ENCODE results near the gene NDUFV1.
A peak's percentile ranks its signal among the peaks of the same experiment; 100 is the strongest.

NDUFV1 gene

GRCh38 chr11:67638535-67639437 lies 32.0 kb downstream of the NDUFV1 start:
- Histone ChIP-seq H3K9me3 (replicated peaks in 1 of 2; ENCODE audit: control insufficient read depth in 2 of 2, insufficient read depth in 1 of 2, low read depth in 1 of 2, low read length in 2 of 2) (peaks cover 0 to 2% of the 10 kb centered on the region in 2 donors), H3K4me1 (ENCODE audit: control insufficient read depth in 2 of 2, insufficient read depth in 1 of 2, low read depth in 1 of 2, low read length in 2 of 2) (peaks cover 2 to 12% of the 10 kb centered on the region in 2 donors), H3K18ac (ENCODE audit: low read length) (peak overlapping the region; percentile 38), H3K79me1 (ENCODE audit: low read depth, low read length) (no peaks in the 10 kb centered on the region), H3K9ac (ENCODE audit: low read depth, low read length, poor library complexity) (peak overlapping the region; percentile 60), H2AFZ (ENCODE audit: low read length) (no peak overlapping the region), H3K4ac (ENCODE audit: low read length) (no peak overlapping the region), H2AK5ac (ENCODE audit: low read depth, low read length) (peak overlapping the region; percentile 91), H3K4me3 (ENCODE audit: low read length in 2 of 2) (no peak overlapping the region), H4K8ac (ENCODE audit: low read depth, low read length) (peak overlapping the region; percentile 82), H3K14ac (ENCODE audit: low read length) (peak overlapping the region; percentile 82), H2BK120ac (ENCODE audit: low read depth, low read length) (peak overlapping the region; percentile 81), H3K36me3 (replicated peaks in 1 of 2; ENCODE audit: control insufficient read depth in 2 of 2, insufficient read depth in 2 of 2, low read length in 2 of 2) (no peaks in the 10 kb centered on the region), H3K27ac (replicated peaks; ENCODE audit: low read length) (no peak overlapping the region), H3K23ac (ENCODE audit: low read depth, low read length, poor library complexity) (peak overlapping the region; percentile 97), H2BK12ac (ENCODE audit: low read length) (no peak overlapping the region), H2BK5ac (ENCODE audit: low read length) (peak overlapping the region; percentile 87), H3K4me2 (ENCODE audit: insufficient read depth, low read length, poor library complexity, severe bottlenecking) (no peak overlapping the region), H4K91ac (ENCODE audit: low read depth, low read length, poor library complexity) (no peak overlapping the region), H2BK15ac (ENCODE audit: low read length) (peak overlapping the region; percentile 93), H3K27me3 (ENCODE audit: control insufficient read depth in 3 of 3, insufficient read depth in 3 of 3, low read depth in 1 of 3, low read length in 3 of 3) (peaks cover 0 to 5% (median 2%) of the 10 kb centered on the region in 3 experiments)
- no CpG with 5 or more reads among the region's 24 CpGs for WGBS, 2 donors (ENCODE audit: extremely low coverage in 2 of 2, insufficient read length in 2 of 2, insufficient replicate concordance in 1 of 2)
- DNase-seq (ENCODE audit: low spot score): no peak

GRCh38 chr11:67639438-67639859 lies 32.7 kb downstream of the NDUFV1 start, which contains the start of gene TBX10:
TBX10 (minus strand) TSS chr11:67639763; CDS start chr11:67639472, 291 bp downstream.
- peak within 1 kb of the TSS; percentile 71 for H2AFZ ChIP-seq (ENCODE audit: low read length)
- no peaks in the 10 kb centered on the region for H3K79me1 ChIP-seq (ENCODE audit: low read depth, low read length)
- no peak within 1 kb of the TSS for H3K27ac ChIP-seq (replicated peaks; ENCODE audit: low read length)
- no peak within 1 kb of the TSS for H3K4me2 ChIP-seq (ENCODE audit: insufficient read depth, low read length, poor library complexity, severe bottlenecking)
- H3K23ac ChIP-seq (ENCODE audit: low read depth, low read length, poor library complexity): peak within 1 kb of the TSS; percentile 97
- peak within 1 kb of the TSS; percentile 93 for H2BK15ac ChIP-seq (ENCODE audit: low read length)
- peak within 1 kb of the TSS in 1 of 2 donors; percentile 15 for H3K4me3 ChIP-seq (ENCODE audit: low read length in 2 of 2)
- H4K91ac ChIP-seq (ENCODE audit: low read depth, low read length, poor library complexity): peak within 1 kb of the TSS; percentile 67
- peak within 1 kb of the TSS; percentile 87 for H2BK5ac ChIP-seq (ENCODE audit: low read length)
- H3K4ac ChIP-seq (ENCODE audit: low read length): no peak within 1 kb of the TSS
- H3K27me3 ChIP-seq (ENCODE audit: control insufficient read depth in 3 of 3, insufficient read depth in 3 of 3, low read depth in 1 of 3, low read length in 3 of 3): peaks cover 0 to 5% (median 2%) of the 10 kb centered on the region in 3 experiments
- no peaks in the 10 kb centered on the region for H3K36me3 ChIP-seq (replicated peaks in 1 of 2; ENCODE audit: control insufficient read depth in 2 of 2, insufficient read depth in 2 of 2, low read length in 2 of 2)
- peak within 1 kb of the TSS; percentile 82 for H4K8ac ChIP-seq (ENCODE audit: low read depth, low read length)
- peaks cover 0 to 2% of the 10 kb centered on the region in 2 donors for H3K9me3 ChIP-seq (replicated peaks in 1 of 2; ENCODE audit: control insufficient read depth in 2 of 2, insufficient read depth in 1 of 2, low read depth in 1 of 2, low read length in 2 of 2)
- H3K4me1 ChIP-seq (ENCODE audit: control insufficient read depth in 2 of 2, insufficient read depth in 1 of 2, low read depth in 1 of 2, low read length in 2 of 2): peaks cover 2 to 12% of the 10 kb centered on the region in 2 donors
- no CpG with 5 or more reads among the region's 18 CpGs for WGBS, 2 donors (ENCODE audit: extremely low coverage in 2 of 2, insufficient read length in 2 of 2, insufficient replicate concordance in 1 of 2)
- H2BK120ac ChIP-seq (ENCODE audit: low read depth, low read length): peak within 1 kb of the TSS; percentile 81
- peak within 1 kb of the TSS; percentile 91 for H3K18ac ChIP-seq (ENCODE audit: low read length)
- DNase-seq (ENCODE audit: low spot score): no peak
- peak within 1 kb of the TSS; percentile 63 for H3K9ac ChIP-seq (ENCODE audit: low read depth, low read length, poor library complexity)
- peak within 1 kb of the TSS; percentile 91 for H2AK5ac ChIP-seq (ENCODE audit: low read depth, low read length)
- peak within 1 kb of the TSS; percentile 75 for H2BK12ac ChIP-seq (ENCODE audit: low read length)
- peak within 1 kb of the TSS; percentile 82 for H3K14ac ChIP-seq (ENCODE audit: low read length)

- no peak for DNase-seq (ENCODE audit: low spot score)
- Histone ChIP-seq H3K9ac (ENCODE audit: low read depth, low read length, poor library complexity) (no peak overlapping the region), H3K4me2 (ENCODE audit: insufficient read depth, low read length, poor library complexity, severe bottlenecking) (no peak overlapping the region), H3K4me1 (ENCODE audit: control insufficient read depth in 2 of 2, insufficient read depth in 1 of 2, low read depth in 1 of 2, low read length in 2 of 2) (peaks cover 2 to 12% of the 10 kb centered on the region in 2 donors), H3K9me3 (replicated peaks in 1 of 2; ENCODE audit: control insufficient read depth in 2 of 2, insufficient read depth in 1 of 2, low read depth in 1 of 2, low read length in 2 of 2) (peaks cover 0 to 2% of the 10 kb centered on the region in 2 donors), H3K23ac (ENCODE audit: low read depth, low read length, poor library complexity) (peak overlapping the region; percentile 38), H3K18ac (ENCODE audit: low read length) (peak overlapping the region; percentile 91), H3K36me3 (replicated peaks in 1 of 2; ENCODE audit: control insufficient read depth in 2 of 2, insufficient read depth in 2 of 2, low read length in 2 of 2) (no peaks in the 10 kb centered on the region), H2BK120ac (ENCODE audit: low read depth, low read length) (no peak overlapping the region), H3K14ac (ENCODE audit: low read length) (peak overlapping the region; percentile 44), H3K27me3 (ENCODE audit: control insufficient read depth in 3 of 3, insufficient read depth in 3 of 3, low read depth in 1 of 3, low read length in 3 of 3) (peaks cover 0 to 5% (median 2%) of the 10 kb centered on the region in 3 experiments), H4K8ac (ENCODE audit: low read depth, low read length) (no peak overlapping the region), H2BK5ac (ENCODE audit: low read length) (no peak overlapping the region), H3K4me3 (ENCODE audit: low read length in 2 of 2) (peak overlapping the region in 1 of 2 donors; percentile 15), H2AK5ac (ENCODE audit: low read depth, low read length) (peak overlapping the region; percentile 91), H3K4ac (ENCODE audit: low read length) (no peak overlapping the region), H2AFZ (ENCODE audit: low read length) (peak overlapping the region; percentile 71), H2BK15ac (ENCODE audit: low read length) (peak overlapping the region; percentile 93), H2BK12ac (ENCODE audit: low read length) (peak overlapping the region; percentile 68), H3K79me1 (ENCODE audit: low read depth, low read length) (no peaks in the 10 kb centered on the region), H3K27ac (replicated peaks; ENCODE audit: low read length) (no peak overlapping the region), H4K91ac (ENCODE audit: low read depth, low read length, poor library complexity) (peak overlapping the region; percentile 67)
- no CpG with 5 or more reads among the region's 23 CpGs for WGBS, 2 donors (ENCODE audit: extremely low coverage in 2 of 2, insufficient read length in 2 of 2, insufficient replicate concordance in 1 of 2)
These were observed 33.5 kb downstream of the NDUFV1 start for GRCh38 chr11:67640021-67640757.
